Esophagus muscularis mucosa (tissue), 3 donors: Measurements from ENCODE around the gene VSTM2B.

Experiments
- POLR2A ChIP-seq: fragments of 450-650 bp; IDR thresholded peaks from one replicate; pipeline ENCODE4 v1.6.1; 2017; ENCODE audit warnings: antibody characterized with exemption, moderate library complexity, mild to moderate bottlenecking, low read depth
- TF ChIP-seq, protein P1 (sequence below), 3 experiments: fragments of 200-600 bp in 2 of 3; fragments of 450-650 bp in 1 of 3; sonication (generic) in 2 of 3; IDR thresholded peaks; one replicate each; pipeline ENCODE4 v1.5.1; 2017 to 2019; ENCODE audit warnings: antibody characterized with exemption in 3 of 3, mild to moderate bottlenecking in 2 of 3, moderate library complexity in 1 of 3

DNA sequence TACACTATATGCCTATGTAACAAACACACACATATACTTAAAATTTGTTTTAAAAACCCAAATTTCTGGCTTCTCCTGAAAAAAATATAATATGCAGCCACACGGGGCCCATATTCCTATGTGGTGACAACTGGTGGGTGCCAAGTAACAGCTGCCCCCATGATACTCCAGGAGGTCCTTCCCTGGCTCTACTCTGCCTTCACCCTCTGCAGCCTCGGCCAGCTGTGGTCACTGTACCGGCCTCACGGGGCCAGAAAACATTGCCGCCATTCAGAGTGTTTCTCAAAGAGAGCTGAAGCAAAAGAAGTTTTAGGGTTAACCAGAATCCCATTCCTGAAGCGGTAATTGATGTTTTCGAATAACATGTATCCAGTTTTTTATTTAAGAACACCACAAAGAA, 47.7 kb downstream of the VSTM2B start:
- TF ChIP-seq, protein P1, sequence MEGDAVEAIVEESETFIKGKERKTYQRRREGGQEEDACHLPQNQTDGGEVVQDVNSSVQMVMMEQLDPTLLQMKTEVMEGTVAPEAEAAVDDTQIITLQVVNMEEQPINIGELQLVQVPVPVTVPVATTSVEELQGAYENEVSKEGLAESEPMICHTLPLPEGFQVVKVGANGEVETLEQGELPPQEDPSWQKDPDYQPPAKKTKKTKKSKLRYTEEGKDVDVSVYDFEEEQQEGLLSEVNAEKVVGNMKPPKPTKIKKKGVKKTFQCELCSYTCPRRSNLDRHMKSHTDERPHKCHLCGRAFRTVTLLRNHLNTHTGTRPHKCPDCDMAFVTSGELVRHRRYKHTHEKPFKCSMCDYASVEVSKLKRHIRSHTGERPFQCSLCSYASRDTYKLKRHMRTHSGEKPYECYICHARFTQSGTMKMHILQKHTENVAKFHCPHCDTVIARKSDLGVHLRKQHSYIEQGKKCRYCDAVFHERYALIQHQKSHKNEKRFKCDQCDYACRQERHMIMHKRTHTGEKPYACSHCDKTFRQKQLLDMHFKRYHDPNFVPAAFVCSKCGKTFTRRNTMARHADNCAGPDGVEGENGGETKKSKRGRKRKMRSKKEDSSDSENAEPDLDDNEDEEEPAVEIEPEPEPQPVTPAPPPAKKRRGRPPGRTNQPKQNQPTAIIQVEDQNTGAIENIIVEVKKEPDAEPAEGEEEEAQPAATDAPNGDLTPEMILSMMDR (IDR thresholded peaks at IDR 0.05), result no peak
- TF ChIP-seq POLR2A, result no peak
